Right lobe of liver (tissue), 6 donors: ENCODE data around the gene SDK1. TPM values are rescaled to one million over a fixed set of nuclear protein-coding genes. Genes with fewer than 3 reads are reported as not detected.
A peak's percentile ranks its signal among the peaks of the same experiment; 100 is the strongest.

ENCODE experiments used
- ATAC-seq, 4 donors: fragments of 200-7000 bp; cut with Tn5 transposase; one replicate each; pipeline ENCODE4 v1.9.1; 2020; ENCODE audit warnings: mild to moderate bottlenecking in 4 of 4, moderate library complexity in 4 of 4
- DNase-seq, 3 donors: peaks; one replicate each; pipeline ENCODE4 v3.0.0-alpha.2; 2020
- H3K27ac ChIP-seq, 3 donors: fragments of 200-600 bp; one replicate each; pipeline ENCODE4 v1.8.0; 2022
- H3K27me3 ChIP-seq, 2 donors: fragments of 200-600 bp; one replicate each; pipeline ENCODE4 v1.8.0; 2022
- H3K36me3 ChIP-seq, 4 donors: fragments of 200-600 bp; sonication (generic) in 1 of 4; one replicate each; pipeline versions ENCODE4 v1.5.1 to v1.8.0; 2017 to 2022; ENCODE audit warnings: control low read depth in 1 of 4
- H3K4me1 ChIP-seq, 4 donors: fragments of 200-600 bp; sonication (generic) in 1 of 4; one replicate each; pipeline versions ENCODE4 v1.5.1 to v1.8.0; 2017 to 2022; ENCODE audit warnings: control low read depth in 1 of 4
- H3K4me3 ChIP-seq, 3 donors: fragments of 200-600 bp; one replicate each; pipeline ENCODE4 v1.8.0; 2022
- H3K9me3 ChIP-seq, 4 donors: fragments of 200-600 bp; sonication (generic) in 1 of 4; one replicate each; pipeline versions ENCODE4 v1.5.1 to v1.8.0; 2017 to 2022; ENCODE audit warnings: control low read depth in 1 of 4
- POLR2A ChIP-seq: fragments of 450-650 bp; IDR thresholded peaks from one replicate; pipeline ENCODE4 v1.6.1; 2017; ENCODE audit warnings: antibody characterized with exemption, mild to moderate bottlenecking
- WGBS: methylation state at CpG from one replicate; pipeline ENCODE4 v1.1.6; 2018; ENCODE audit warnings: low coverage, low lambda C conversion rate; ENCODE audit not compliant: insufficient coverage; ENCODE audit errors: missing lambda C conversion rate; 5-methylcytosine and 5-hydroxymethylcytosine counted together
- intact Hi-C, 2 donors: fragments of 100-400 bp; cut with DNase I; formaldehyde crosslinking; loops; one replicate each; pipeline versions ENCODE4 v1.11.2 to v1.14.1; 2022
- total RNA-seq, 6 experiments: library from RNA; depleted of rRNA in 2 of 6; stranded (reverse); fragments of >200 nt in 2 of 6; fragmentation: NEBNext Ultra II Directional in 3 of 6; extraction: Animal tissue kit (Norgen Biotek cat#: 25700) in 3 of 6; gene quantifications; one replicate each; pipeline versions ENCODE4 v1.1.0 to v1.2.4, GENCODE V29; 2016 to 2023
- TF ChIP-seq, protein P1 (sequence below), 4 donors: fragments of 200-600 bp in 3 of 4; fragments of 450-650 bp in 1 of 4; IDR thresholded peaks; one replicate each; pipeline versions ENCODE4 v1.5.1 to v1.8.0; 2016 to 2022; ENCODE audit warnings: antibody characterized with exemption in 4 of 4, mild to moderate bottlenecking in 2 of 4
- donor health status: DM: no; HTN: yes; CAD: no.
- donor health status: DM: no; HTN: no; CAD: no.
- donor health status: DM: no; HTN: no; CAD: no.
- donor health status: DM: no; HTN: yes; CAD: no.
- donor health status: DM: no; HTN: yes; CAD: no.

Gene SDK1
- total RNA-seq, 6 experiments from 2014 or later, result 0.07 to 1.4 (median 0.65) TPM

GRCh38 chr7:4134204-4134603, 833.2 kb downstream of the SDK1 start:
- H3K27me3 ChIP-seq, result no peaks in the 10 kb centered on the region
- peak in 2 of 3 donors; percentile 54 to 60 for DNase-seq
- H3K4me1 ChIP-seq, result no peaks in the 10 kb centered on the region
- TF ChIP-seq, protein P1, sequence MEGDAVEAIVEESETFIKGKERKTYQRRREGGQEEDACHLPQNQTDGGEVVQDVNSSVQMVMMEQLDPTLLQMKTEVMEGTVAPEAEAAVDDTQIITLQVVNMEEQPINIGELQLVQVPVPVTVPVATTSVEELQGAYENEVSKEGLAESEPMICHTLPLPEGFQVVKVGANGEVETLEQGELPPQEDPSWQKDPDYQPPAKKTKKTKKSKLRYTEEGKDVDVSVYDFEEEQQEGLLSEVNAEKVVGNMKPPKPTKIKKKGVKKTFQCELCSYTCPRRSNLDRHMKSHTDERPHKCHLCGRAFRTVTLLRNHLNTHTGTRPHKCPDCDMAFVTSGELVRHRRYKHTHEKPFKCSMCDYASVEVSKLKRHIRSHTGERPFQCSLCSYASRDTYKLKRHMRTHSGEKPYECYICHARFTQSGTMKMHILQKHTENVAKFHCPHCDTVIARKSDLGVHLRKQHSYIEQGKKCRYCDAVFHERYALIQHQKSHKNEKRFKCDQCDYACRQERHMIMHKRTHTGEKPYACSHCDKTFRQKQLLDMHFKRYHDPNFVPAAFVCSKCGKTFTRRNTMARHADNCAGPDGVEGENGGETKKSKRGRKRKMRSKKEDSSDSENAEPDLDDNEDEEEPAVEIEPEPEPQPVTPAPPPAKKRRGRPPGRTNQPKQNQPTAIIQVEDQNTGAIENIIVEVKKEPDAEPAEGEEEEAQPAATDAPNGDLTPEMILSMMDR (IDR thresholded peaks at IDR 0.05), result no peak
- TF ChIP-seq POLR2A, result no peak
- H3K9me3 ChIP-seq, result no peaks in the 10 kb centered on the region
- ATAC-seq, result peak; percentile 50 to 71 (median 64)
- H3K4me3 ChIP-seq, result peak overlapping the region; percentile 9 to 64 (median 42)
- peak overlapping the region; percentile 16 to 87 (median 69) for H3K27ac ChIP-seq
- 10% methylated on average over 3 of the region's 7 CpGs for WGBS
- H3K36me3 ChIP-seq, result no peaks in the 10 kb centered on the region
- intact Hi-C loops, result no loop called here

- Histone ChIP-seq H3K27me3 (no peaks in the 10 kb centered on the region), H3K9me3 (no peaks in the 10 kb centered on the region), H3K4me1 (no peaks in the 10 kb centered on the region), H3K27ac (peak overlapping the region; percentile 16 to 87 (median 69)), H3K36me3 (no peaks in the 10 kb centered on the region), H3K4me3 (peak overlapping the region; percentile 9 to 64 (median 42))
- WGBS, result 57% methylated on average over 5 of the region's 20 CpGs
- peak; percentile 65 to 79 (median 72) for DNase-seq
- intact Hi-C loops, result no loop called here
- TF ChIP-seq POLR2A, result no peak
- TF ChIP-seq, protein P1 (IDR thresholded peaks at IDR 0.05), result no peak
- peak; percentile 82 to 96 (median 90) for ATAC-seq
Observed at GRCh38 chr7:4134631-4135030, 833.6 kb downstream of the SDK1 start.

DNA sequence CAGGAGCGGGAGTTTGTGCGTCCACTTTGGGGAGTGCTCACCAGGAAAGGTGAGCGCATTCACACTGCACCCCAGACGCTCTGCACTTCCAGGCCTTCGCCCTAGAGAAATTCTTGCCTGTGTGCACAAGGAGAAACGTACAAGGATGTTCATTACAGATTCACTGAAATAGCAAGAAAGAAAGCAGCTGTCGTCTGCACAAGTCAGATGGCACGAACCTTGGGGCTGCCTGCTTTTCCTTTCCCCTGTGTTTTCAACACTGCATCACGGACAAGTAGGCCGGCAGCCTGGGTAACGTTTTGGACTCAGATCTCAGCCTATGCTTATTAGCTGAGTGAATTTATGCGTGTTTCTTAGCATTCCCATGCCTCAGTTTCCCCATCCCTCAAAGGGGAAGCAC, 834.2 kb downstream of the SDK1 start:
- 77% methylated on average over 10 of the region's 12 CpGs for WGBS
- ATAC-seq, result no peak
- H3K27me3 ChIP-seq, result no peaks in the 10 kb centered on the region
- TF ChIP-seq, protein P1 (IDR thresholded peaks at IDR 0.05), result no peak
- no peak for TF ChIP-seq POLR2A
- DNase-seq, result peak in 1 of 3 donors; percentile 6
- no peak overlapping the region for H3K27ac ChIP-seq
- no peaks in the 10 kb centered on the region for H3K4me1 ChIP-seq
- no peaks in the 10 kb centered on the region for H3K9me3 ChIP-seq
- H3K4me3 ChIP-seq, result no peak overlapping the region
- H3K36me3 ChIP-seq, result no peaks in the 10 kb centered on the region
- intact Hi-C loops, result no loop called here

DNA sequence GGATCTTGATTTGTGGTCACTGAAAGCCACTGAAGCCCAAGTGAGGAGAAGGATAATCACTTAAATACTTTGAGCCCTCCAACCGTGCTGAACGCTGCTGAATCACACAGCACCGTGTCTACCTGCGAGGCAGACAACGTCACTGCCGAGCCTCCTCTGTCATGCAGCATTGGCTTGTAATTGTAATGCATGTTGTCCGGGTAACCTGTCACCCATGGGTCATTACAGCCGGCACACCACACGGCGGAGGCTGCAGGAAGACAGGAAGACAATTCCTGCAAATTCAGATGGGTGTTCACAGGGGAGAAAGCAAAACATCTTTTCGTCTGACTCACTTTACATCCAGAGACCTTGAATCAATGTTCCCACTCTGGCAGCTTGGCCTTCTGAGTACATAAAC, 835.0 kb downstream of the SDK1 start:
- Histone ChIP-seq H3K9me3 (no peaks in the 10 kb centered on the region), H3K4me1 (no peaks in the 10 kb centered on the region), H3K27ac (no peak overlapping the region), H3K27me3 (no peaks in the 10 kb centered on the region), H3K36me3 (no peaks in the 10 kb centered on the region), H3K4me3 (no peak overlapping the region)
- intact Hi-C loops, result no loop called here
- no peak for ATAC-seq
- DNase-seq, result peak in 1 of 3 donors; percentile 5
- 65% methylated on average over 10 of the region's 11 CpGs for WGBS
- TF ChIP-seq, protein P1 (IDR thresholded peaks at IDR 0.05), result no peak
- TF ChIP-seq POLR2A, result no peak
